K562 (cell line): ENCODE results near the gene THADA. TPM values are rescaled to one million over a fixed set of nuclear protein-coding genes. Genes with fewer than 3 reads are reported as not detected.

Experiments used
- CBX1 ChIP-seq: sonication (generic); IDR thresholded peaks from 2 replicates; pipeline ENCODE4 v1.6.1; 2016; ENCODE audit warnings: antibody characterized with exemption, low read depth, mild to moderate bottlenecking
- CCAR2 ChIP-seq: fragments of 200-400 bp; formaldehyde crosslinking; IDR thresholded peaks from 2 replicates; pipeline ENCODE4 v1.6.1; 2017; ENCODE audit warnings: mild to moderate bottlenecking, low read depth, low read length
- CCNT2 ChIP-seq: IDR thresholded peaks from 2 replicates; pipeline ENCODE4 v1.6.1; 2011; ENCODE audit warnings: borderline replicate concordance, low read depth, mild to moderate bottlenecking, moderate library complexity, mixed read lengths, low read length; ENCODE audit not compliant: insufficient read length; ENCODE audit errors: extremely low read depth
- FOSL1 ChIP-seq: fragments of 200-800 bp; sonication (Bioruptor generic); conservative IDR thresholded peaks from 2 replicates; pipeline ENCODE4 v1.6.1; 2016; ENCODE audit warnings: missing genetic modification characterization, missing compliant biosample characterization
- FOXK2 ChIP-seq, 2 experiments: fragments of 450-650 bp; IDR thresholded peaks in 1 of 2; conservative IDR thresholded peaks in 1 of 2; 2 replicates each; pipeline ENCODE4 v1.6.1; 2016; ENCODE audit warnings: low read depth in 2 of 2, mild to moderate bottlenecking in 1 of 2
- HDAC3 ChIP-seq: fragments of 450-650 bp; IDR thresholded peaks from 2 replicates; pipeline ENCODE4 v1.6.1; 2018; ENCODE audit warnings: borderline replicate concordance, mild to moderate bottlenecking, moderate library complexity; ENCODE audit not compliant: partially characterized antibody
- HSF4 ChIP-seq: fragments of 250-450 bp; sonication (Bioruptor Pico); IDR thresholded peaks from 2 replicates; pipeline ENCODE4 v2.1.2; 2022; ENCODE audit warnings: mild to moderate bottlenecking, moderate library complexity, borderline replicate concordance
- KAT8 ChIP-seq: fragments of 450-650 bp; IDR thresholded peaks from 2 replicates; pipeline ENCODE4 v1.6.1; 2016; ENCODE audit warnings: low read depth, mild to moderate bottlenecking
- NCOA6 ChIP-seq: fragments of 450-650 bp; IDR thresholded peaks from 2 replicates; pipeline ENCODE4 v1.6.1; 2017; ENCODE audit warnings: mild to moderate bottlenecking
- NFIX ChIP-seq: fragments of 250-450 bp; sonication (Bioruptor Pico); IDR thresholded peaks from 2 replicates; pipeline ENCODE4 v1.4.0; 2020; ENCODE audit warnings: low read depth, mild to moderate bottlenecking, moderate library complexity
- NR1H2 ChIP-seq: sonication (generic); formaldehyde crosslinking; IDR thresholded peaks from 2 replicates; pipeline ENCODE4 v1.4.0; 2020; ENCODE audit warnings: mild to moderate bottlenecking, missing genetic modification reagents
- PURB ChIP-seq: sonication (generic); formaldehyde crosslinking; IDR thresholded peaks from 2 replicates; pipeline ENCODE4 v1.9.0; 2021; ENCODE audit warnings: low read depth, mild to moderate bottlenecking, missing genetic modification reagents
- SMARCB1 ChIP-seq: IDR thresholded peaks from 2 replicates; pipeline ENCODE4 v1.6.1; 2011; ENCODE audit warnings: improper control_type of control experiment, low read depth; ENCODE audit not compliant: insufficient read length
- SPI1 ChIP-seq: IDR thresholded peaks from 2 replicates; pipeline ENCODE4 v1.6.1; 2011; ENCODE audit warnings: low read depth, low read length, control low read depth, borderline replicate concordance
- TARDBP ChIP-seq: fragments of 450-650 bp; IDR thresholded peaks from 2 replicates; pipeline ENCODE4 v1.6.1; 2016
- TEAD2 ChIP-seq: fragments of 450-650 bp; IDR thresholded peaks from 2 replicates; pipeline ENCODE4 v1.6.1; 2016; ENCODE audit warnings: missing genetic modification characterization, control low read depth, missing compliant biosample characterization
- ZBED1 ChIP-seq: IDR thresholded peaks from 2 replicates; pipeline ENCODE4 v1.6.1; 2014
- ZBTB2 ChIP-seq: fragments of 450-650 bp; IDR thresholded peaks from 2 replicates; pipeline ENCODE4 v1.6.1; 2016; ENCODE audit warnings: antibody characterized with exemption
- ZNF316 ChIP-seq: fragments of 450-650 bp; IDR thresholded peaks from 2 replicates; pipeline ENCODE4 v1.6.1; 2016
- ZNF655 ChIP-seq: fragments of 250-450 bp; sonication (Bioruptor Pico); IDR thresholded peaks from 2 replicates; pipeline ENCODE4 v1.5.0; 2021
- ZNF75A ChIP-seq: fragments of 450-650 bp; formaldehyde crosslinking; IDR thresholded peaks from 2 replicates; pipeline ENCODE4 v1.4.0; 2020; ENCODE audit warnings: mild to moderate bottlenecking
- polyA plus RNA-seq, 8 experiments: library from polyadenylated mRNA; depleted of rRNA in 4 of 8; stranded (reverse) in 5 of 8; unstranded in 3 of 8; fragments of >200 nt; fragmentation: Nextera tagmentation in 2 of 8; fragmentation: Illumina TruSeq in 1 of 8; extraction: Ambion mirVana in 2 of 8; extraction: Trizol in 1 of 8; gene quantifications; 2 replicates each; pipeline versions ENCODE4 v1.2.1 to v1.2.3, GENCODE V29; 2011 to 2014; ENCODE audit warnings: inconsistent platforms in 1 of 8, missing spikeins in 1 of 8
- total RNA-seq, 7 experiments: library from RNA; depleted of rRNA in 6 of 7; stranded (reverse); fragments of >200 nt in 6 of 7; fragmentation: Illumina TruSeq in 2 of 7; extraction: Trizol in 2 of 7; gene quantifications; 2 replicates each; pipeline versions ENCODE4 v1.2.1 to v1.2.3, GENCODE V29; 2011 to 2021; ENCODE audit warnings: low replicate concordance in 1 of 7
- TF ChIP-seq, protein P1 (sequence below), 2 experiments: fragments of 450-650 bp in 1 of 2; sonication (generic) in 1 of 2; formaldehyde crosslinking; conservative IDR thresholded peaks; 2 replicates each; pipeline versions ENCODE4 v1.4.0 to v1.8.1; 2020 to 2022; ENCODE audit warnings: mild to moderate bottlenecking in 1 of 2, missing genetic modification reagents in 1 of 2
- TF ChIP-seq, protein P2 (sequence below): fragments of 150-350 bp; conservative IDR thresholded peaks from 2 replicates; pipeline ENCODE4 v1.6.1; 2014; ENCODE audit warnings: low read length

Gene THADA
- total and polyA plus RNA-seq, 9 of the 15 experiments (the other 6 are each of a cell fraction or from before 2014, with no cell fraction given), result 17.8 to 34.7 (median 31.9) TPM

- no peak for TF ChIP-seq SMARCB1
- TF ChIP-seq NCOA6, result no peak
- TF ChIP-seq, protein P1, sequence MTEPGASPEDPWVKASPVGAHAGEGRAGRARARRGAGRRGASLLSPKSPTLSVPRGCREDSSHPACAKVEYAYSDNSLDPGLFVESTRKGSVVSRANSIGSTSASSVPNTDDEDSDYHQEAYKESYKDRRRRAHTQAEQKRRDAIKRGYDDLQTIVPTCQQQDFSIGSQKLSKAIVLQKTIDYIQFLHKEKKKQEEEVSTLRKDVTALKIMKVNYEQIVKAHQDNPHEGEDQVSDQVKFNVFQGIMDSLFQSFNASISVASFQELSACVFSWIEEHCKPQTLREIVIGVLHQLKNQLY (CRISPR knock-in tag; conservative IDR thresholded peaks at IDR 0.05), result no peak
- peak; percentile 90 for TF ChIP-seq ZNF316
- no peak for TF ChIP-seq ZNF655
- peak; percentile 70 for TF ChIP-seq HDAC3
- no peak for TF ChIP-seq NFIX (CRISPR knock-in tag)
- TF ChIP-seq FOXK2 (conservative IDR thresholded peaks at IDR 0.05 in 1 of 2, IDR thresholded peaks at IDR 0.05 in 1 of 2; ENCODE audit: low read depth in 2 of 2), result peak; percentile 65 to 66; a peak in 2 of 4 replicates
- TF ChIP-seq TEAD2 (tag), result no peak
- no peak for TF ChIP-seq CCNT2
- peak; percentile 100 for TF ChIP-seq FOSL1 (tag)
- no peak for TF ChIP-seq CCAR2
- no peak for TF ChIP-seq TARDBP
- TF ChIP-seq, protein P2, sequence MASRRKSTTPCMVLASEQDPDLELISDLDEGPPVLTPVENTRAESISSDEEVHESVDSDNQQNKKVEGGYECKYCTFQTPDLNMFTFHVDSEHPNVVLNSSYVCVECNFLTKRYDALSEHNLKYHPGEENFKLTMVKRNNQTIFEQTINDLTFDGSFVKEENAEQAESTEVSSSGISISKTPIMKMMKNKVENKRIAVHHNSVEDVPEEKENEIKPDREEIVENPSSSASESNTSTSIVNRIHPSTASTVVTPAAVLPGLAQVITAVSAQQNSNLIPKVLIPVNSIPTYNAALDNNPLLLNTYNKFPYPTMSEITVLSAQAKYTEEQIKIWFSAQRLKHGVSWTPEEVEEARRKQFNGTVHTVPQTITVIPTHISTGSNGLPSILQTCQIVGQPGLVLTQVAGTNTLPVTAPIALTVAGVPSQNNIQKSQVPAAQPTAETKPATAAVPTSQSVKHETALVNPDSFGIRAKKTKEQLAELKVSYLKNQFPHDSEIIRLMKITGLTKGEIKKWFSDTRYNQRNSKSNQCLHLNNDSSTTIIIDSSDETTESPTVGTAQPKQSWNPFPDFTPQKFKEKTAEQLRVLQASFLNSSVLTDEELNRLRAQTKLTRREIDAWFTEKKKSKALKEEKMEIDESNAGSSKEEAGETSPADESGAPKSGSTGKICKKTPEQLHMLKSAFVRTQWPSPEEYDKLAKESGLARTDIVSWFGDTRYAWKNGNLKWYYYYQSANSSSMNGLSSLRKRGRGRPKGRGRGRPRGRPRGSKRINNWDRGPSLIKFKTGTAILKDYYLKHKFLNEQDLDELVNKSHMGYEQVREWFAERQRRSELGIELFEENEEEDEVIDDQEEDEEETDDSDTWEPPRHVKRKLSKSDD, result no peak
- TF ChIP-seq ZNF75A (CRISPR knock-in tag), result no peak; the same call in 1 of the 2 replicates
- no peak for TF ChIP-seq PURB (CRISPR knock-in tag)
- no peak for TF ChIP-seq ZBTB2
- TF ChIP-seq HSF4 (CRISPR knock-in tag), result peak; percentile 79; the same call in 1 of the 2 replicates
- no peak for TF ChIP-seq NR1H2
- no peak for TF ChIP-seq CBX1
- TF ChIP-seq KAT8, result no peak
- TF ChIP-seq SPI1, result no peak
- TF ChIP-seq ZBED1, result no peak
Observed at GRCh38 chr2:43293744-43294695, 301.8 kb downstream of the THADA start (continued).
